HCT116 (cell line): Measurements from ENCODE around the gene COX4I2. TPM values are rescaled to one million over a fixed set of nuclear protein-coding genes. Genes with fewer than 3 reads are reported as not detected.

ENCODE experiments used
- ATAC-seq: fragments of 200-7000 bp; cut with Tn5 transposase; 2 replicates; pipeline ENCODE4 v1.9.1; 2020; ENCODE audit warnings: mild to moderate bottlenecking, moderate library complexity
- BruUV-seq: library from RNA; stranded (reverse); fragments of 400-500 nt; replicated peaks from 2 replicates; lab custom pipeline; 2021; lab: Mats Ljungman, UMichigan
- CTCF ChIA-PET: fragments of 300-600 bp; sonication (Branson Sonifier 250); formaldehyde crosslinking; loops from one replicate; lab custom pipeline; 2021; ENCODE audit warnings: antibody characterized with exemption; lab: Charles Lee
- POLR2A ChIA-PET: fragments of 300-600, 350-600 bp; sonication (Branson Sonifier 250); formaldehyde crosslinking; loops from one replicate; lab custom pipeline; 2021; ENCODE audit warnings: antibody characterized with exemption; lab: Charles Lee
- RAD21 ChIA-PET, 2 experiments: fragments of 300-600 bp; sonication (Branson Sonifier 250); formaldehyde crosslinking; loops; one replicate each; lab custom pipeline; 2023; ENCODE audit warnings: low total read pairs in 2 of 2; ENCODE audit not compliant: uncharacterized antibody in 2 of 2, unreplicated experiment in 2 of 2, low non-redundant PET in 1 of 2; lab: Charles Lee
- DNase-seq: peaks from one replicate; pipeline ENCODE4 v3.0.0-alpha.2; 2010; ENCODE audit warnings: low read depth, low spot score
- H2AFZ ChIP-seq: fragments of 200-600 bp; shearing (Covaris generic), sonication (generic); 2 replicates; pipeline ENCODE4 v1.6.1; 2017; ENCODE audit warnings: low read depth, mixed run types, mixed read lengths, antibody characterized with exemption, low read length; ENCODE audit not compliant: poor library complexity, severe bottlenecking
- H3K27ac ChIP-seq: 2 replicates; pipeline ENCODE4 v1.5.1; 2012; ENCODE audit warnings: low read depth, low read length
- H3K27me3 ChIP-seq: fragments of 200-600 bp; sonication (generic); 2 replicates; pipeline ENCODE4 v1.6.1; 2016; ENCODE audit warnings: mixed run types, low read length, mixed read lengths; ENCODE audit not compliant: insufficient read depth
- H3K36me3 ChIP-seq, 2 experiments: fragments of 200-500 bp in 1 of 2; fragments of 200-600 bp in 1 of 2; sonication (Bioruptor generic) in 1 of 2; sonication (generic) in 1 of 2; 2 replicates each; pipeline versions ENCODE4 v1.5.1 to v1.6.1; 2014 to 2016; ENCODE audit warnings: low read length in 2 of 2, inconsistent platforms in 1 of 2, mixed read lengths in 1 of 2, mixed run types in 1 of 2; ENCODE audit not compliant: insufficient read depth in 2 of 2, control insufficient read depth in 1 of 2
- H3K4me1 ChIP-seq, 2 experiments: fragments of 200-600 bp in 1 of 2; sonication (generic) in 1 of 2; 2 replicates each; pipeline versions ENCODE4 v1.5.1 to v1.6.1; 2012 to 2017; ENCODE audit warnings: low read length in 2 of 2, inconsistent platforms in 1 of 2, mild to moderate bottlenecking in 1 of 2, mixed read lengths in 1 of 2, mixed run types in 1 of 2, moderate library complexity in 1 of 2; ENCODE audit not compliant: insufficient read depth in 2 of 2, control insufficient read depth in 1 of 2
- H3K4me2 ChIP-seq: fragments of 200-600 bp; sonication (generic); 2 replicates; pipeline ENCODE4 v1.6.1; 2017; ENCODE audit warnings: mixed run types, low read length, mixed read lengths
- H3K4me3 ChIP-seq, 2 experiments: fragments of 200-600 bp in 1 of 2; sonication (generic) in 1 of 2; replicated peaks in 1 of 2; 2 replicates each; pipeline ENCODE4 v1.5.1; 2011 to 2016; ENCODE audit warnings: low read length in 2 of 2, control low read depth in 1 of 2, low read depth in 1 of 2, mild to moderate bottlenecking in 1 of 2, mixed read lengths in 1 of 2, mixed run types in 1 of 2
- H3K79me2 ChIP-seq: fragments of 200-600 bp; sonication (generic); 2 replicates; pipeline ENCODE4 v1.6.1; 2017; ENCODE audit warnings: mild to moderate bottlenecking, mixed run types, low read length, moderate library complexity, mixed read lengths; ENCODE audit not compliant: insufficient read depth
- H3K9ac ChIP-seq: fragments of 200-600 bp; sonication (generic); 2 replicates; pipeline ENCODE4 v1.6.1; 2016; ENCODE audit warnings: low read length, mixed read lengths
- H3K9me2 ChIP-seq: fragments of 200-600 bp; sonication (generic), shearing (Covaris generic); 2 replicates; pipeline ENCODE4 v1.6.1; 2017; ENCODE audit warnings: mixed run types, mild to moderate bottlenecking, moderate library complexity; ENCODE audit not compliant: insufficient read depth
- H3K9me3 ChIP-seq, 2 experiments: fragments of 200-500 bp in 1 of 2; fragments of 200-600 bp in 1 of 2; sonication (Bioruptor generic) in 1 of 2; sonication (generic) in 1 of 2; 2 replicates each; pipeline ENCODE4 v1.6.1; 2014 to 2017; ENCODE audit warnings: low read length in 2 of 2, mixed read lengths in 2 of 2, inconsistent platforms in 1 of 2, low read depth in 1 of 2, mild to moderate bottlenecking in 1 of 2, mixed run types in 1 of 2, moderate library complexity in 1 of 2; ENCODE audit not compliant: control insufficient read depth in 1 of 2, insufficient read depth in 1 of 2
- H4K20me1 ChIP-seq: fragments of 200-600 bp; sonication (generic), shearing (Covaris generic); 2 replicates; pipeline ENCODE4 v1.6.1; 2017; ENCODE audit warnings: mixed run types, mild to moderate bottlenecking, moderate library complexity; ENCODE audit not compliant: insufficient read depth
- CEBPB ChIP-seq: IDR thresholded peaks from 2 replicates; pipeline ENCODE4 v1.6.1; 2012; ENCODE audit warnings: low read depth
- CTCF ChIP-seq, 3 experiments: fragments of 200-600 bp in 1 of 3; sonication (generic) in 1 of 3; IDR thresholded peaks in 2 of 3; conservative IDR thresholded peaks in 1 of 3; 2 replicates each; pipeline ENCODE4 v1.5.1; 2012 to 2017; ENCODE audit warnings: low read depth in 2 of 3, low read length in 2 of 3, antibody characterized with exemption in 1 of 3, borderline replicate concordance in 1 of 3, control low read depth in 1 of 3, mild to moderate bottlenecking in 1 of 3, mixed read lengths in 1 of 3, mixed run types in 1 of 3, moderate library complexity in 1 of 3; ENCODE audit not compliant: insufficient read depth in 1 of 3
- EGR1 ChIP-seq: IDR thresholded peaks from 2 replicates; pipeline ENCODE4 v1.6.1; 2012; ENCODE audit warnings: low read depth
- FOSL1 ChIP-seq: IDR thresholded peaks from 2 replicates; pipeline ENCODE4 v1.6.1; 2012; ENCODE audit warnings: low read depth
- POLR2AphosphoS5 ChIP-seq: IDR thresholded peaks from 2 replicates; pipeline ENCODE4 v1.6.1; 2011; ENCODE audit warnings: mild to moderate bottlenecking, low read depth, low read length, moderate library complexity
- RAD21 ChIP-seq: IDR thresholded peaks from 2 replicates; pipeline ENCODE4 v1.6.1; 2012; ENCODE audit warnings: low read depth, mild to moderate bottlenecking
- SRF ChIP-seq: IDR thresholded peaks from 2 replicates; pipeline ENCODE4 v1.6.1; 2012; ENCODE audit warnings: low read depth
- ZBTB33 ChIP-seq: IDR thresholded peaks from 2 replicates; pipeline ENCODE4 v1.6.1; 2011; ENCODE audit warnings: mild to moderate bottlenecking, low read length, moderate library complexity; ENCODE audit not compliant: insufficient replicate concordance; ENCODE audit errors: extremely low read depth
- ZFX ChIP-seq: fragments of 450-650 bp; IDR thresholded peaks from 2 replicates; pipeline ENCODE4 v1.6.1; 2017
- ZNF274 ChIP-seq: fragments of 200-500 bp; sonication (Bioruptor generic); IDR thresholded peaks from 2 replicates; pipeline ENCODE4 v1.6.1; 2014; ENCODE audit warnings: mild to moderate bottlenecking, low read depth, low read length, inconsistent platforms
- intact Hi-C: fragments of 100-400 bp; cut with micrococcal nuclease; formaldehyde crosslinking; loops from 2 replicates; pipeline ENCODE4 v1.10.0; 2022
- total RNA-seq: library from RNA; stranded (reverse); gene quantifications from one replicate; pipeline ENCODE4 v1.2.1, GENCODE V29; 2021; ENCODE audit not compliant: unreplicated experiment
- TF ChIP-seq, protein P1 (sequence below): IDR thresholded peaks from 2 replicates; pipeline ENCODE4 v1.6.1; 2012

The COX4I2 gene
- total RNA-seq, 1 experiment from 2014 or later = not detected

- Histone ChIP-seq H3K79me2 (peaks cover 99% of the 10 kb centered on the region), H3K9me2 (no peaks in the 10 kb centered on the region), H3K4me2 (peak overlapping the region; percentile 54), H3K27ac (peak overlapping the region; percentile 79), H3K36me3 (peaks cover 5 to 44% of the 10 kb centered on the region in 2 experiments; a peak in 3 of 4 replicates), H2AFZ (no peak overlapping the region), H3K4me1 (peaks cover 76 to 98% of the 10 kb centered on the region in 2 experiments), H3K4me3 (no peak overlapping the region), H3K27me3 (no peaks in the 10 kb centered on the region), H4K20me1 (no peaks in the 10 kb centered on the region), H3K9ac (peak overlapping the region; percentile 37), H3K9me3 (no peaks in the 10 kb centered on the region)
- TF ChIP-seq FOSL1 (no peak), CTCF (IDR thresholded peaks at IDR 0.05 in 2 of 3, conservative IDR thresholded peaks at IDR 0.05 in 1 of 3; ENCODE audit: borderline replicate concordance in 1 of 3, insufficient read depth in 1 of 3, low read depth in 2 of 3, low read length in 2 of 3) (no peak), RAD21 (no peak), ZBTB33 (no peak), POLR2AphosphoS5 (no peak), CEBPB (no peak), ZFX (no peak), SRF (no peak), EGR1 (no peak), ZNF274 (no peak)
- TF ChIP-seq, protein P1, sequence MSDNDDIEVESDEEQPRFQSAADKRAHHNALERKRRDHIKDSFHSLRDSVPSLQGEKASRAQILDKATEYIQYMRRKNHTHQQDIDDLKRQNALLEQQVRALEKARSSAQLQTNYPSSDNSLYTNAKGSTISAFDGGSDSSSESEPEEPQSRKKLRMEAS = no peak
- POLR2A ChIA-PET = interaction anchor here (1.0 kb wide), 1 partner anchor 18 kb away, joined by 3 read pairs; no protein-coding TSS in a partner anchor
- ATAC-seq = peak; percentile 11
- intact Hi-C loops = no loop called here
- DNase-seq = no peak
- BruUV-seq = no TSS peak
- RAD21 ChIA-PET = no interaction called here
- CTCF ChIA-PET = interaction anchor here (0.6 kb wide), 1 partner anchor 18 kb away, joined by 3 read pairs; no protein-coding TSS in a partner anchor
Measured at GRCh38 chr20:31679357-31680285, 41.9 kb downstream of the COX4I2 start.
